Liver (tissue), 9 donors: ENCODE data around the gene RASA3. TPM values are rescaled to one million over a fixed set of nuclear protein-coding genes. Genes with fewer than 3 reads are reported as not detected.
"Not testable (repeated sequence)": the region's sequence is repeated elsewhere in the genome, so short reads cannot be mapped to it uniquely, and the experiment has no call there.

Source experiments
- DNase-seq: peaks from one replicate; pipeline ENCODE4 v3.0.0-alpha.2; 2017; ENCODE audit warnings: low spot score
- H3K27ac ChIP-seq, 2 donors: one replicate each; pipeline ENCODE4 v1.7.0; 2013; ENCODE audit warnings: inconsistent platforms in 2 of 2, low read length in 2 of 2, control low read depth in 1 of 2, low read depth in 1 of 2, mild to moderate bottlenecking in 1 of 2
- H3K27me3 ChIP-seq, 4 donors: one replicate each; pipeline versions ENCODE4 v1.6.1 to v1.7.0; 2013; ENCODE audit warnings: low read length in 3 of 4, inconsistent platforms in 1 of 4, mild to moderate bottlenecking in 1 of 4, moderate library complexity in 1 of 4; ENCODE audit not compliant: control insufficient read depth in 4 of 4, insufficient read depth in 4 of 4
- H3K36me3 ChIP-seq, 4 donors: one replicate each; pipeline versions ENCODE4 v1.6.1 to v1.7.0; 2013; ENCODE audit warnings: low read length in 3 of 4, mild to moderate bottlenecking in 3 of 4, low read depth in 1 of 4, moderate library complexity in 1 of 4; ENCODE audit not compliant: control insufficient read depth in 4 of 4, insufficient read depth in 3 of 4
- H3K4me1 ChIP-seq, 4 donors: one replicate each; pipeline versions ENCODE4 v1.6.1 to v1.7.0; 2013; ENCODE audit warnings: low read length in 3 of 4, mild to moderate bottlenecking in 3 of 4, moderate library complexity in 1 of 4; ENCODE audit not compliant: control insufficient read depth in 4 of 4, insufficient read depth in 4 of 4
- H3K4me3 ChIP-seq, 3 donors: one replicate each; pipeline versions ENCODE4 v1.6.1 to v1.7.0; 2013; ENCODE audit warnings: low read length in 3 of 3, control low read depth in 1 of 3, low read depth in 1 of 3, mild to moderate bottlenecking in 1 of 3
- H3K9ac ChIP-seq, 2 donors: one replicate each; pipeline ENCODE4 v1.7.0; 2013; ENCODE audit warnings: low read length in 2 of 2, mild to moderate bottlenecking in 2 of 2, moderate library complexity in 2 of 2, control low read depth in 1 of 2, low read depth in 1 of 2
- H3K9me3 ChIP-seq, 4 donors: one replicate each; pipeline versions ENCODE4 v1.6.1 to v1.7.0; 2013; ENCODE audit warnings: low read length in 3 of 4; ENCODE audit not compliant: control insufficient read depth in 4 of 4
- EGR1 ChIP-seq, 2 donors: IDR thresholded peaks; 2 replicates each; pipeline ENCODE4 v1.6.1; 2016 to 2018; ENCODE audit warnings: antibody characterized with exemption in 2 of 2, low read depth in 2 of 2
- FOXA1 ChIP-seq: IDR thresholded peaks from 2 replicates; pipeline ENCODE4 v1.6.1; 2016; ENCODE audit warnings: antibody characterized with exemption
- HNF4A ChIP-seq, 2 donors: conservative IDR thresholded peaks; 2 replicates each; pipeline ENCODE4 v1.6.1; 2016; ENCODE audit warnings: antibody characterized with exemption in 2 of 2, mild to moderate bottlenecking in 2 of 2
- HNF4G ChIP-seq: IDR thresholded peaks from 2 replicates; pipeline ENCODE4 v1.6.1; 2016; ENCODE audit warnings: antibody characterized with exemption
- MAX ChIP-seq: IDR thresholded peaks from 2 replicates; pipeline ENCODE4 v1.6.1; 2016; ENCODE audit warnings: antibody characterized with exemption
- NR2F2 ChIP-seq: IDR thresholded peaks from 2 replicates; pipeline ENCODE4 v1.6.1; 2016; ENCODE audit warnings: antibody characterized with exemption
- RAD21 ChIP-seq, 2 donors: IDR thresholded peaks; 2 replicates each; pipeline ENCODE4 v1.6.1; 2016; ENCODE audit warnings: antibody characterized with exemption in 2 of 2, mild to moderate bottlenecking in 2 of 2
- RXRA ChIP-seq, 2 donors: IDR thresholded peaks; 2 replicates each; pipeline ENCODE4 v1.6.1; 2017 to 2018; ENCODE audit warnings: antibody characterized with exemption in 2 of 2, mild to moderate bottlenecking in 1 of 2
- SP1 ChIP-seq: IDR thresholded peaks from 2 replicates; pipeline ENCODE4 v1.6.1; 2018; ENCODE audit warnings: antibody characterized with exemption, mild to moderate bottlenecking
- WGBS: extraction: QIAGEN DNeasy Blood & Tissue Kit; methylation state at CpG from one replicate; pipeline ENCODE4 v1.1.7; 2013; 5-methylcytosine and 5-hydroxymethylcytosine counted together
- polyA plus RNA-seq, 2 donors: library from polyadenylated mRNA; stranded (reverse) in 1 of 2; unstranded in 1 of 2; fragments of 200-250 nt in 1 of 2; fragments of >200 nt in 1 of 2; fragmentation: Nextera tagmentation in 1 of 2; extraction: Ambion mirVana in 1 of 2; gene quantifications; one replicate each; pipeline versions ENCODE4 v1.2.1 to v1.2.3, GENCODE V29; 2013 to 2015
- total RNA-seq, 2 donors: library from RNA; depleted of rRNA; stranded (reverse); fragments of >200 nt; gene quantifications; one replicate each; pipeline ENCODE4 v1.2.3, GENCODE V29; 2014
- TF ChIP-seq, protein P1 (sequence below): IDR thresholded peaks from 2 replicates; pipeline ENCODE4 v1.6.1; 2016; ENCODE audit warnings: antibody characterized with exemption, mild to moderate bottlenecking
- TF ChIP-seq, protein P2 (sequence below): IDR thresholded peaks from 2 replicates; pipeline ENCODE4 v1.6.1; 2016; ENCODE audit warnings: antibody characterized with exemption
- donor health status: healthy.
- donor health status: healthy.
- donor health status: healthy.
- donor health status: healthy.
- donor health status: healthy.

Gene RASA3
- total and polyA plus RNA-seq, 4 donors: 0.64 to 5.9 (median 3.8) TPM

- WGBS: 68% methylated on average over 12 of the region's 12 CpGs
Observed at GRCh38 chr13:114177245-114178010, 45.0 kb upstream of the RASA3 start.

DNA sequence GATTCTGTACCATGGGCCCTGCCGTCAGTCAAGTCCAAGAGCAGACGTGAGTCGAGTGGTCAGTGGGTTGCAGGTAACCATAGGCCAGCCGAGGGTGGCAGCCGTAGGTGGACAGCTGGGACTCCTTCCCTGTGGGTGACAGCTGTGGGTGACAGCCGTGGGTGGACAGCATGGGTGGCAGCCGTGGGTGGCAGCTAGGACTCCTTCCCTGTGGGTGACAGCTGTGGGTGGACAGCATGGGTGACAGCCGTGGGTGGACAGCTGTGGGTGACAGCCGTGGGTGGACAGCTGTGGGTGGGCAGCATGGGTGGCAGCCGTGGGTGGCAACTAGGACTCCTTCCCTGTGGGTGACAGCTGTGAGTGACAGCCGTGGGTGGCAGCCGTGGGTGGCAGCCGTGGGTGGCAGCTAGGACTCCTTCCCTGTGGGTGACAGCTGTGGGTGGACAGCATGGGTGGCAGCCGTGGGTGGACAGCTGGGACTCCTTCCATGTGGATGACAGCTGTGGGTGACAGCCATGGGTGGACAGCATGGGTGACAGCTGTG lies 44.0 kb upstream of the RASA3 start:
- WGBS: 84% methylated on average over 13 of the region's 14 CpGs
- H3K4me3 ChIP-seq, H3K4me1 ChIP-seq, H3K9ac ChIP-seq, H3K9me3 ChIP-seq, H3K36me3 ChIP-seq, DNase-seq, H3K27me3 ChIP-seq, H3K27ac ChIP-seq: not testable (repeated sequence)

More at GRCh38 chr13:114177245-114178010, 45.0 kb upstream of the RASA3 start:
- no peaks in the 10 kb centered on the region for H3K27me3 ChIP-seq
- peaks cover 2 to 8% (median 4%) of the 10 kb centered on the region in 4 donors for H3K9me3 ChIP-seq
- DNase-seq: no peak
- no peaks in the 10 kb centered on the region for H3K36me3 ChIP-seq
- H3K27ac ChIP-seq: no peak overlapping the region
- H3K4me3 ChIP-seq: no peak overlapping the region
- H3K9ac ChIP-seq: no peak overlapping the region
- TF ChIP-seq SP1 (no peak), HNF4A (conservative IDR thresholded peaks at IDR 0.05) (no peak), HNF4G (no peak), MAX (no peak), RAD21 (IDR thresholded peaks at IDR 0.05) (no peak), FOXA1 (no peak), EGR1 (IDR thresholded peaks at IDR 0.05; ENCODE audit: low read depth in 2 of 2) (no peak), NR2F2 (no peak), RXRA (IDR thresholded peaks at IDR 0.05) (no peak)
- TF ChIP-seq, protein P1, sequence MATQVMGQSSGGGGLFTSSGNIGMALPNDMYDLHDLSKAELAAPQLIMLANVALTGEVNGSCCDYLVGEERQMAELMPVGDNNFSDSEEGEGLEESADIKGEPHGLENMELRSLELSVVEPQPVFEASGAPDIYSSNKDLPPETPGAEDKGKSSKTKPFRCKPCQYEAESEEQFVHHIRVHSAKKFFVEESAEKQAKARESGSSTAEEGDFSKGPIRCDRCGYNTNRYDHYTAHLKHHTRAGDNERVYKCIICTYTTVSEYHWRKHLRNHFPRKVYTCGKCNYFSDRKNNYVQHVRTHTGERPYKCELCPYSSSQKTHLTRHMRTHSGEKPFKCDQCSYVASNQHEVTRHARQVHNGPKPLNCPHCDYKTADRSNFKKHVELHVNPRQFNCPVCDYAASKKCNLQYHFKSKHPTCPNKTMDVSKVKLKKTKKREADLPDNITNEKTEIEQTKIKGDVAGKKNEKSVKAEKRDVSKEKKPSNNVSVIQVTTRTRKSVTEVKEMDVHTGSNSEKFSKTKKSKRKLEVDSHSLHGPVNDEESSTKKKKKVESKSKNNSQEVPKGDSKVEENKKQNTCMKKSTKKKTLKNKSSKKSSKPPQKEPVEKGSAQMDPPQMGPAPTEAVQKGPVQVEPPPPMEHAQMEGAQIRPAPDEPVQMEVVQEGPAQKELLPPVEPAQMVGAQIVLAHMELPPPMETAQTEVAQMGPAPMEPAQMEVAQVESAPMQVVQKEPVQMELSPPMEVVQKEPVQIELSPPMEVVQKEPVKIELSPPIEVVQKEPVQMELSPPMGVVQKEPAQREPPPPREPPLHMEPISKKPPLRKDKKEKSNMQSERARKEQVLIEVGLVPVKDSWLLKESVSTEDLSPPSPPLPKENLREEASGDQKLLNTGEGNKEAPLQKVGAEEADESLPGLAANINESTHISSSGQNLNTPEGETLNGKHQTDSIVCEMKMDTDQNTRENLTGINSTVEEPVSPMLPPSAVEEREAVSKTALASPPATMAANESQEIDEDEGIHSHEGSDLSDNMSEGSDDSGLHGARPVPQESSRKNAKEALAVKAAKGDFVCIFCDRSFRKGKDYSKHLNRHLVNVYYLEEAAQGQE: no peak
- TF ChIP-seq, protein P2, sequence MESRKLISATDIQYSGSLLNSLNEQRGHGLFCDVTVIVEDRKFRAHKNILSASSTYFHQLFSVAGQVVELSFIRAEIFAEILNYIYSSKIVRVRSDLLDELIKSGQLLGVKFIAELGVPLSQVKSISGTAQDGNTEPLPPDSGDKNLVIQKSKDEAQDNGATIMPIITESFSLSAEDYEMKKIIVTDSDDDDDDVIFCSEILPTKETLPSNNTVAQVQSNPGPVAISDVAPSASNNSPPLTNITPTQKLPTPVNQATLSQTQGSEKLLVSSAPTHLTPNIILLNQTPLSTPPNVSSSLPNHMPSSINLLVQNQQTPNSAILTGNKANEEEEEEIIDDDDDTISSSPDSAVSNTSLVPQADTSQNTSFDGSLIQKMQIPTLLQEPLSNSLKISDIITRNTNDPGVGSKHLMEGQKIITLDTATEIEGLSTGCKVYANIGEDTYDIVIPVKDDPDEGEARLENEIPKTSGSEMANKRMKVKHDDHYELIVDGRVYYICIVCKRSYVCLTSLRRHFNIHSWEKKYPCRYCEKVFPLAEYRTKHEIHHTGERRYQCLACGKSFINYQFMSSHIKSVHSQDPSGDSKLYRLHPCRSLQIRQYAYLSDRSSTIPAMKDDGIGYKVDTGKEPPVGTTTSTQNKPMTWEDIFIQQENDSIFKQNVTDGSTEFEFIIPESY: no peak
- H3K4me1 ChIP-seq: no peaks in the 10 kb centered on the region

GRCh38 chr13:114174529-114174961 lies 42.1 kb upstream of the RASA3 start:
- H3K4me3 ChIP-seq: no peak overlapping the region
- H3K4me1 ChIP-seq: no peaks in the 10 kb centered on the region
- H3K27ac ChIP-seq: no peak overlapping the region
- TF ChIP-seq, protein P1: no peak
- TF ChIP-seq FOXA1: no peak
- no peaks in the 10 kb centered on the region for H3K27me3 ChIP-seq
- WGBS: 44% methylated on average over 3 of the region's 3 CpGs
- H3K36me3 ChIP-seq: no peaks in the 10 kb centered on the region
- H3K9me3 ChIP-seq: peaks cover 3 to 8% (median 6%) of the 10 kb centered on the region in 4 donors
- no peak overlapping the region for H3K9ac ChIP-seq
- DNase-seq: no peak
